ENCODE results near the gene NME7.
"Not testable (repeated sequence)": the region's sequence is repeated elsewhere in the genome, so short reads cannot be mapped to it uniquely, and the experiment has no call there.

NME7 gene

GRCh38 chr1:169300854-169301253 is 66.7 kb downstream of the NME7 start:
- DNase-seq = no peak

DNA sequence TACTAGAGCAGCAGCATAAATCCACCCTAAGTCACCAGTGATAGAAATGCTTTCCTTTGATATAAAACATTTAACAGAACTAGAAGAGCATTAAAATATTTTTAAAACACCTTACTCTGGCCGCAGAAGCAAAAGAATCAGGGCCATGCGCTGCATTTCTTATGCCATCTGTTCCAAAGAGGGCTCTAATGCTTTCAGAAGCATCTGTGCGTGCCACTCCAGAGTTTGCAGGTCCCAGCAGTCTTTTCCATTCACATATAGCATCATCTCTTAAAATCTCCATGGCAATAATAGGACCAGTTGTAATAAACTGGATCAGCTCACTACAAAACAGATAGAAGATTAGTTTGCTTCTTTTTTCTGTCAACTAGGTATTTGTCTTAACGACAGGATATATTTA is 69.2 kb downstream of the NME7 start:
- peak; percentile 19 for DNase-seq

GRCh38 chr1:169295846-169296245 is 71.8 kb downstream of the NME7 start:
- DNase-seq = no peak

DNA sequence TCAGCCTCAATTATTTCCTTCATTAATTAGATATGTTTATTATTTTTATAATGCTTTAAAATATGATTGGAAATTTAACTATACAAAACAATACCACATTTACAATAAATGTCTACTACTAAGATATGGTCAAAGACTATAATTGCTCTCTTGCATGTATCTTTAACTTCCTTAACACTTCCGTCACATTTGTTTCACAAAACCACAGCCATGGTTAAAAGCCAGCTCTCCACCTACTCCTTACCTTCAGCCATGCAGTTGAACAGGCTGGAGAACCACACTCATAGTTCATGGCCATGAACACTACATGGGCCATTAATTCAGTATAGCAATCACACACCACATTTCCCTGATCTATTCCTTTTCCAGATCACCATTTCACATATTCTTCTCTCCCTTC is 72.2 kb downstream of the NME7 start:
- no peak for DNase-seq

DNA sequence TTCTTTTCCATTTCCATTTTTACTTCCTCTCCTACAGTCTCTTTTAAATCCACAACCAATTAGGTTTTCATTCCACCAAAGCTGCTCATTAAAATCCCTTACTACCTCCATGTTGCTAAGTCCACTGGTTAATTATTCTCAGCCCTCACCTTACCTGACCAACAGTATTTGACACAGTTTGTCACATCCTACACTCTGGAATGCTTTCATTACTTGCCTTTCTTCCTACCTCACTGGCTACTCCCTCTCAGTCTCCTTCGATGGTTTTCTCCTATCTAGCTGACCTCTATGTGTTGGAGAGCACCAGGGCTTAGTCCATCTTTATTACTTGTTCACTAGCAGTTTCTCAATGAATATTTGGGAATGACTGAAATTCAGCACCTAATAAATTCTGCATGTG is 78.6 kb downstream of the NME7 start:
- no peak for DNase-seq

DNA sequence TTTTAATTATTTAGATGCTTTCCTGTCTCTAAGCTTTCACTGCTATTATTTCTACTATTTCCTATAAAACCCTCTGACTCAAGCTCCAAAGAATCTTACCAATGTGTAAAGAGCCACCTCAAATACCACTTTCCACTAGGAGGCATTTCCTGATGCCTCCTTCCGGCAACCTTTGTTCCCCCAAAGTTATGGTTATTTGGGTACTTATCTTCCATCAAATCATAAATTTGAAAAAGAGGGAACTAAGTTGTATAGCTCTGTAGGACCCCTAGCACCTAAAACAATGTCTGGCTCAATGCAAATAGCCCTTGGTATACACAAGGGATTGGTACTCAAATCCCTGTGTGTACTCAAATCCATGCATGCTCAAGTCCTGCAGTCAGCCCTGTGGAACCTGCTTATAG is 79.6 kb downstream of the NME7 start:
- no peak for DNase-seq

GRCh38 chr1:169287280-169287679 is 80.3 kb downstream of the NME7 start:
- no peak for DNase-seq

DNA sequence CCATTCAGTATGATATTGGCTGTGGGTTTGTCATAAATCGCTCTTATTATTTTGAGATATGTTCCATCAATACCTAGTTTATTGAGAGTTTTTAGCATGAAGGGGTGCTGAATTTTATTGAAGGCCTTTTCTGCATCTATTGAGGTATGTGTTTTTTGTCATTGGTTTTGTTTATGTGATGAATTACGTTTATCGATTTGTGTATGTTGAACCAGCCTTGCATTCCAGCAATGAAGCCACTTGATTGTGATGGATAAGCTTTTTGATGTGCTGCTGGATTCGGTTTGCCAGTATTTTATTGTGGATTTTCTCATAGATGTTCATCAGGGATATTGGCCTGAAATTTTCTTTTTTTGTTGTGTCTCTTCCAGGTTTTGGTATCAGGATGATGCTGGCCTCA is 86.0 kb downstream of the NME7 start:
- DNase-seq = not testable (repeated sequence)

- DNase-seq = no peak
Observed at GRCh38 chr1:169271098-169271497, 96.5 kb downstream of the NME7 start.

DNA sequence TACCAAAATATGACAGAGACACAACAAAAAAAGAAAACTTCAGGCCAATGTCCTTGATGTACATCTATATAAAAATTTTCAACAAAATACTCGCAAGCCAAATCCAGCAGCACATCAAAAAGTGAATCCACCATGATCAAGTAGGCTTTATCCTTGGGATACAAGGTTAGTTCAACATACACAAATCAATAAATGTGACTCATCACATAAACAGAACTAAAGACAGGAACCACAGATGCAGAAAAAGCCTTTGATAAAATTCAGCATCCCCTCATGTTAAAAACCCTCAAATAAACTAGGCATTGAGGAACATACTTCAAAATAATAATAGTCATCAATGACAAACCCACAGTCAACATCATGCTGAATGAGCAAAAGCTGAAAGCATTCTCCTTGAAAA is 101.5 kb downstream of the NME7 start:
- no peak for DNase-seq

DNA sequence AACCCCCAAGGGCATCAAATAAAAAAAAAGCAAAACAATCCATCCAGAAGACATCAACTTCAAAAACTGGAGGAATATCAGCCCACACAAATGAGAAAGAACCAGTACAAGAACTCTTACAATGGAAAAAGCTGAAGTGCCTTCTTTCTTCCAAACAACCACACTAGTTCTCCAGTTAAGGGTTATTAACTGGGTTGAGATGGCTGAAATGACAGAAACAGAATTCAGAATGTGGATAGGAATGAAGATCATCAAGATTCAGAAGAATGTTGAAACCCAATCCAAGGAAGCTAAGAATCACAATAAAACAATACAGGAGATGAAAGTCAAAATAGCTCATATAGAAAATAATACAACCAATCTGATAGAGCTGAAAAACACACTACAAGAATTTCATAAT is 104.5 kb downstream of the NME7 start:
- DNase-seq = no peak

GRCh38 chr1:169261884-169262283 is 105.7 kb downstream of the NME7 start:
- no peak for DNase-seq

GRCh38 chr1:169260478-169261151 is 107.0 kb downstream of the NME7 start:
- DNase-seq = no peak

DNA sequence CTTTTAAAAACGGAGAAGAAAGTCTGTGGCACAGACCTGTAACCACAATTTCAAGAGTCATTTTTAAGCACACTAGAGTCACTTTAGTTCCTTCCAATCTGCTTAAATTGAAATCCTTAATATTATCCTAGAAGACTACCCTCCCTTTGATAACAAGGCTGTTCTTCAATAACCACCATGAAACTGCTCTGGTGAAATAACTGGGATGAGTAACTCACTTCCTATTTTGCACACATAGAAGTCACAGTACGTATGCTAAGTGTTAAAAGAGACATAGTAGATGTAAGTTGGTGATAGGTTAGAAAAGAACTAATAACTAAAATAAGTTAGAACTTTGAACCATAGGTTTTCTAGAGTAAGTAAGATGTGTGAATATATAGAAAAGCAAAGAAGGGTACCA is 107.8 kb downstream of the NME7 start:
- no peak for DNase-seq

DNA sequence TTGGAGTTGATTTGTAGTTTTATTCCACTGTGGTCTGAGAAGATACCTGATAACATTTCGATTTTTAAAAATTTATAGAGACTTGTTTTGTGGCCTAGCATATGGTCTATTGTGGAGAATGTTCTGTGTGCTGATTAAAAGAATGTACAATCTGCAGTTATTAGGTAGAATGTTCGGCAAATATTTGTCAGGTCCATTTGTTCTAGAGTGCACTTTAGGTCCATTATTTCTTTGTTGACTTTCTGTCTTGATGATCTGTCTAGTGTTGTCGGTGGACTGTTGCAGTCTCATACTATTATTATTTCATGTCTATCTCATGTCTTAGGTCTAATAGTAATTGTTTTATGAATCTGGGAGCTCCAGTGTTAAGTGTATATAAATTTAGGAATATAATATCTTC is 116.8 kb downstream of the NME7 start:
- no peak for DNase-seq

- no peak for DNase-seq
Observed at GRCh38 chr1:169250022-169250421, 117.6 kb downstream of the NME7 start.

- no peak for DNase-seq
Observed at GRCh38 chr1:169249611-169250010, 118.0 kb downstream of the NME7 start.

DNA sequence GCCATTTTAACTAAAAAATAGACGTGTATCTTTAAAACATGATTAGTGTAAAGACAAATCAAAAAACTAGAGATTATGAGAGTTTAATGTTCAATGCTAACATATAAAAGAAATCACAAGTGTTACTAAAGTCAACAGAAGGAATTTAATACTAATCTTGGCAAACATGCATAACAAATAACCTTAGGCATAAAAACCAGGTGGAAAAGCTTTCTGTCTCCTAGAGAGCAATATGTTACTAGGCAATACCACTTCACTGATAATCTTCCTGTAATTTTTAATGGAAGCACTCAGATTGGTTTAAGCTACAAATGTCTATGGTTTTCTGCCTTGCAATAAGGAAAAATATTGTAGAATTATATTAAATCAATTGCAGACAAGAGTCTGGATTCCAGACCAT is 121.9 kb downstream of the NME7 start:
- DNase-seq = no peak

GRCh38 chr1:169240449-169241232 is 127.0 kb downstream of the NME7 start:
- DNase-seq = no peak

GRCh38 chr1:169236880-169237279 is 130.7 kb downstream of the NME7 start:
- DNase-seq = no peak

DNA sequence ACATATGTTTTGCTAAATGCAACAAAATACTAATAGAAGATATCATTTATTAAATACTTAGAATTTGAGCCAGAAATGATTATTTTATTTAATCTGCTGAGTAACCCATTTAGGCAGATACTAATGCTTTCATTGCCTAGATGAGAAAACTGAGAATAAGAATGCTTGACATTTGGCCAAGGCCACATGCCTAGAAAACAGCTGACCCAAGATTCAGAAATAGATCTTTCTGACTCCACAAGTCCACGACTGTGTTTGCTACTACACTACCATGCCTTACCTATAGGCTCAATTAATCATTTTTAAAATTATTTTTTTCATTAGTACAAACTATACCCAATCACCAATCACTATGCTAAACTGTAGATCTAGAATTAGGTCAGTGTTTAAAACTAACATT is 131.5 kb downstream of the NME7 start:
- no peak for DNase-seq

DNA sequence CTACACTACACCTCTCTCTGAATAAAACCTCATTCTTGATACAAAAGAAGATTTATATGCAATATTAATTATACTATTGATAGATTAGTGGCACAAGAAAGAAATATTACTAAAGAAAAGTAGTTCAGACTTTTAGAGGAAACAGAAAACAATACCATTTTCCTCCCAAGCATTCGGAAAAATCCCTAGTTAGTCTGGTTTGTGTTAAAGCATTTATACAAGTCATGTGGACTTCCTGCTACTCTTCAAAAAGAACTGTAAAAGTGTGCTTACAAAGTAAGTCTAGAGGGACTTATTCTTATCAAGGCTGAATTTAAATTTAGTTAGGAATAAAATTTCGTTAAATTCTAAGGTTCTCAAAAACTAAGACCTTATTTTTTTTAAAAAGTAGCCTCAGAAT is 132.0 kb downstream of the NME7 start:
- DNase-seq = no peak

DNA sequence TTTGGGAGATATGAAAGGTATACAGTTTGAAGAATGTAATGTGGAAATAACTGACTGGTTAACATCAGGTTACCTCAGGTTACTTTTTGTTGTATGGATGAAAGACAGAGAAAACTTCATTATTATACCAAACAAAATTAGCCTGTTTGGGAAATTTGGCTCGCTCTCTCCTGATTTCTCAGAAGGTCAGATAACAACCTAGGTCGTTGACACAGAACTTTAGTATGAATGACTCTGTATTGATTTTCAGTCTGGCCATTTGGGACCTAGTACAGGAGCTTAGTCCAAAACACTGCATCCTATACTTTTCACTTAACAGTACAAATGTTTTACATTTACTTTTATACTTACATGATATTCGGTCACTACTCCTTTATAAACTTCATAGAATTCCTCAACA is 132.8 kb downstream of the NME7 start:
- DNase-seq = no peak

DNA sequence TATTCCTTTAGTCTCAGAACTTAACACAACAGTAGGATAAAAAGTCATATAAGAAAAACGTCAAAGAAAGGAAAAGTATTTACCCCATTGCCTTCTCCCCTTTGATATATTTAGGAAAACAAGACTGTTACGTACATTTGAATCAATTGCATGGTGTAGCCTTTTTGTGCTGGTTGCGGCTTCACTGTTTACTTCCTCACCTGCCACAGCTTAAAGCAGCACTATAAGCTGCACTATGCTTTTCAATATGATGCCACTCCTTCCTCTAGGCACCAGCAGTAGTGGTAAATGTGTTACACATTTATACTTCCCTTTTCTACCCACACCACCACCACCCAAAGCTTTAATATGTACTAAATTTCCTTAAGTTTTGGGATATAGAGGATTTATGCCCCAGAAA is 150.0 kb downstream of the NME7 start:
- no peak for DNase-seq

GRCh38 chr1:169214598-169214997 is 153.0 kb downstream of the NME7 start:
- no peak for DNase-seq

Measured in retina (tissue), 1 donor.